ENCODE measurements around the gene SDHB. TPM values are rescaled to one million over a fixed set of nuclear protein-coding genes. Genes with fewer than 3 reads are reported as not detected.

SDHB gene
- polyA plus RNA-seq, 1 donor (not counting 4 experiments of a cell fraction or from before 2014, with no cell fraction given) = 228 TPM

DNA sequence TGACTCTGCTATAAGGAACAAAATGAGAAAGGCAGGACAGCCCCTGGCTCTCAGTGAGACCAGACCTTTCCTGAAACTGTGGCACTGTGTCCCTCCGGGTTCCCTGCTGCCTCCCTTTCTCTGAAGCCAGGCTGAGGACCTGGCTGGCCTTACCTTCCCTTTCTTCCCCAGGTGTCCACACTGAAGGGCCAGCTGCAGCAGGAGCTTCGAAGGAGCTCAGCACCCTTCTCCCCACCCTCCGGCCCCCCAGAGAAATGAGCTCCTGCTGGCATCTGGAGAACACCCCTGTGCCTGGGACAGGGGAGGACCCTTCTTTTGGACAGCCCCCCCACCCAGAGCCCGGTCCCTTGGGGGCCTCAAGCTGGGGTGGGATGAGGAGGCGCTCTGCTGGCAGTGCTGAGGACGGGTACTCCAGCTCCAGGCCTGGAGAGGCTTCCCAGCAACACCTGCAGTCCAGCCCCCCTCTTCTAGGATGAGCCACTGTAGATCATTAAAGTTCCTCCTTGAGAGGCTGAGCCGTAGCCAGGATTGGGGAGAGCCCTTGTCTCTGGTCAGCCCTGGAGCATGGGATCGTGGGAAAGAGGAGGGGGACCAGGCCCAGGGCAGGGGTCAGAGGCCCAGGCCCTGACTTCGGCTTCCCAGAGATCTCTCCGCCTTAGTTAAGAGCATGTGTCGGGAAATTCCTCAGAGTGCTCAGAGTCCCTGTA, 81.5 kb downstream of the SDHB start:
- TF ChIP-seq EZH2 (IDR thresholded peaks at IDR 0.05; ENCODE audit: low read length) = no peak
- TF ChIP-seq, protein P1, sequence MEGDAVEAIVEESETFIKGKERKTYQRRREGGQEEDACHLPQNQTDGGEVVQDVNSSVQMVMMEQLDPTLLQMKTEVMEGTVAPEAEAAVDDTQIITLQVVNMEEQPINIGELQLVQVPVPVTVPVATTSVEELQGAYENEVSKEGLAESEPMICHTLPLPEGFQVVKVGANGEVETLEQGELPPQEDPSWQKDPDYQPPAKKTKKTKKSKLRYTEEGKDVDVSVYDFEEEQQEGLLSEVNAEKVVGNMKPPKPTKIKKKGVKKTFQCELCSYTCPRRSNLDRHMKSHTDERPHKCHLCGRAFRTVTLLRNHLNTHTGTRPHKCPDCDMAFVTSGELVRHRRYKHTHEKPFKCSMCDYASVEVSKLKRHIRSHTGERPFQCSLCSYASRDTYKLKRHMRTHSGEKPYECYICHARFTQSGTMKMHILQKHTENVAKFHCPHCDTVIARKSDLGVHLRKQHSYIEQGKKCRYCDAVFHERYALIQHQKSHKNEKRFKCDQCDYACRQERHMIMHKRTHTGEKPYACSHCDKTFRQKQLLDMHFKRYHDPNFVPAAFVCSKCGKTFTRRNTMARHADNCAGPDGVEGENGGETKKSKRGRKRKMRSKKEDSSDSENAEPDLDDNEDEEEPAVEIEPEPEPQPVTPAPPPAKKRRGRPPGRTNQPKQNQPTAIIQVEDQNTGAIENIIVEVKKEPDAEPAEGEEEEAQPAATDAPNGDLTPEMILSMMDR (optimal IDR thresholded peaks at IDR 0.05 in 1 of 3, IDR thresholded peaks at IDR 0.05 in 1 of 3, conservative IDR thresholded peaks at IDR 0.05 in 1 of 3; ENCODE audit: extremely low read depth in 1 of 3, insufficient read depth in 2 of 3, low read length in 3 of 3) = no peak
- H3K9me3 ChIP-seq (ENCODE audit: control insufficient read depth, low read depth, low read length) = no peaks in the 10 kb centered on the region
- H3K4me1 ChIP-seq (ENCODE audit: control insufficient read depth, extremely low read depth, insufficient read depth, low read length) = peaks cover 7% of the 10 kb centered on the region
- H3K36me3 ChIP-seq (ENCODE audit: control insufficient read depth in 2 of 2, extremely low read depth in 1 of 2, insufficient read depth in 2 of 2, low read length in 2 of 2) = peaks cover 8 to 11% of the 10 kb centered on the region in 2 experiments
- H3K27ac ChIP-seq (ENCODE audit: control insufficient read depth, insufficient read depth, low read length) = no peak overlapping the region
- DNase-seq (ENCODE audit: low read depth, low spot score) (no peak), FAIRE-seq (no peak)
- no peak overlapping the region for H3K9ac ChIP-seq (ENCODE audit: control insufficient read depth, extremely low read depth, insufficient read depth, low read length)
- H3K4me2 ChIP-seq (ENCODE audit: control insufficient read depth, extremely low read depth, insufficient read depth, low read depth, low read length) = no peak overlapping the region
- no peak overlapping the region for H2AFZ ChIP-seq (ENCODE audit: control insufficient read depth, low read length)
- dilution Hi-C loops (cut with MboI; ENCODE audit: extremely low pct_ligation_motif_present, low sequenced_read_pairs) = no loop called here
- H3K79me2 ChIP-seq (ENCODE audit: control insufficient read depth, insufficient read depth, low read length) = peaks cover 4% of the 10 kb centered on the region
- H3K4me3 ChIP-seq (ENCODE audit: control insufficient read depth in 2 of 3, extremely low read depth in 1 of 3, insufficient read depth in 2 of 3, low read depth in 1 of 3, low read length in 3 of 3) = no peak overlapping the region
- no peaks in the 10 kb centered on the region for H3K27me3 ChIP-seq (ENCODE audit: control insufficient read depth, extremely low read depth, insufficient read depth, low read length)
- no peaks in the 10 kb centered on the region for H3K9me1 ChIP-seq (ENCODE audit: control insufficient read depth, extremely low read depth, insufficient read depth, low read length)
- H4K20me1 ChIP-seq (ENCODE audit: control insufficient read depth, extremely low read depth, insufficient read depth, low read length) = no peaks in the 10 kb centered on the region

DNA sequence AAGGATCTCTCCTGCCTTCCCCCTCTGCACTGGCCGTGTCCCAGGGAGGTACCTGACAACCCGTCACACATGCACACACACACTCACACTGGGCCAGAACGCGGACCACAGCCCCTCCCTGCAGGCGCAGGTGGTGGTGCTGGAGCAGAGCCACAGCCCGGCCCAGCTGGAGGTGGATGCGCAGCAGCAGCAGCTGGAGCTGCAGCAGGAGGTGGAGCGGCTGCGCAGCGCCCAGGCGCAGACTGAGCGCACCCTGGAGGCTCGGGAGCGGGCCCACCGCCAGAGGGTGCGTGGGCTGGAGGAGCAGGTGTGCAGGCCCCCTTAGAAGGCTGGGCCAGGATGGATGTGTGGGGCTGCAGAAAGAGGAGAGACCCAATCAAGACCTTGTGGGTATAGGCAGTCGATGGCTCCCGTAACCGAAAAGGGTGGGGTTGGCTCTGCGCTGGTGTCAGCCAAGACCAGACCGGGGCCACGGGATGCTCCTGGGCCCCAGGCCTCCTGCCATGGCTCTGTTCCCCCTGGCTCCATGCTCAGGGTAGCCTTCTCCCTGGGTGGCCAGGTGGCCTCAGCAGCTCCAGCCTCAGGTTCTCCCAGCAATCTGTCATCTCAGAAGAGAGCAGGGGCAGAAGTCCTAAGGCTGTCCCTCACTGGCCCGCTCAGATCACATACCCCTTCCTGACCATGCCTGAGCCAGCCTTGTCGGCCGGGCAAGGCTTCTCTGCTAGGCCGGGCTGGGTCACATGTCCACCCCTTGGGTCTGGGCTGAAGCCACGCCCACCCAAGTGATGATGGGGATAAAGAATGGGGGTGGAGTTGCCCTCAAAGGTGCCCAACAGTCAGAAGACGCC, 82.3 kb downstream of the SDHB start:
- Histone ChIP-seq H3K9me3 (ENCODE audit: control insufficient read depth, low read depth, low read length) (no peaks in the 10 kb centered on the region), H3K4me2 (ENCODE audit: control insufficient read depth, extremely low read depth, insufficient read depth, low read depth, low read length) (no peak overlapping the region), H3K9me1 (ENCODE audit: control insufficient read depth, extremely low read depth, insufficient read depth, low read length) (no peaks in the 10 kb centered on the region), H3K4me1 (ENCODE audit: control insufficient read depth, extremely low read depth, insufficient read depth, low read length) (peaks cover 7% of the 10 kb centered on the region), H3K27ac (ENCODE audit: control insufficient read depth, insufficient read depth, low read length) (no peak overlapping the region), H3K9ac (ENCODE audit: control insufficient read depth, extremely low read depth, insufficient read depth, low read length) (no peak overlapping the region), H4K20me1 (ENCODE audit: control insufficient read depth, extremely low read depth, insufficient read depth, low read length) (no peaks in the 10 kb centered on the region), H3K4me3 (ENCODE audit: control insufficient read depth in 2 of 3, extremely low read depth in 1 of 3, insufficient read depth in 2 of 3, low read depth in 1 of 3, low read length in 3 of 3) (no peak overlapping the region), H3K79me2 (ENCODE audit: control insufficient read depth, insufficient read depth, low read length) (no peaks in the 10 kb centered on the region), H3K36me3 (ENCODE audit: control insufficient read depth in 2 of 2, extremely low read depth in 1 of 2, insufficient read depth in 2 of 2, low read length in 2 of 2) (peaks cover 4 to 8% of the 10 kb centered on the region in 2 experiments), H2AFZ (ENCODE audit: control insufficient read depth, low read length) (no peak overlapping the region), H3K27me3 (ENCODE audit: control insufficient read depth, extremely low read depth, insufficient read depth, low read length) (no peaks in the 10 kb centered on the region)
- FAIRE-seq = no peak
- dilution Hi-C loops (cut with MboI; ENCODE audit: extremely low pct_ligation_motif_present, low sequenced_read_pairs) = no loop called here
- DNase-seq (ENCODE audit: low read depth, low spot score) = no peak
- TF ChIP-seq EZH2 (IDR thresholded peaks at IDR 0.05; ENCODE audit: low read length) = no peak
- TF ChIP-seq, protein P1 (optimal IDR thresholded peaks at IDR 0.05 in 1 of 3, IDR thresholded peaks at IDR 0.05 in 1 of 3, conservative IDR thresholded peaks at IDR 0.05 in 1 of 3; ENCODE audit: extremely low read depth in 1 of 3, insufficient read depth in 2 of 3, low read length in 3 of 3) = peak in 1 of 3 experiments; percentile 17

Measured in keratinocyte (primary cell).